ENCODE measurements around the gene GATA5.

The GATA5 gene

DNA sequence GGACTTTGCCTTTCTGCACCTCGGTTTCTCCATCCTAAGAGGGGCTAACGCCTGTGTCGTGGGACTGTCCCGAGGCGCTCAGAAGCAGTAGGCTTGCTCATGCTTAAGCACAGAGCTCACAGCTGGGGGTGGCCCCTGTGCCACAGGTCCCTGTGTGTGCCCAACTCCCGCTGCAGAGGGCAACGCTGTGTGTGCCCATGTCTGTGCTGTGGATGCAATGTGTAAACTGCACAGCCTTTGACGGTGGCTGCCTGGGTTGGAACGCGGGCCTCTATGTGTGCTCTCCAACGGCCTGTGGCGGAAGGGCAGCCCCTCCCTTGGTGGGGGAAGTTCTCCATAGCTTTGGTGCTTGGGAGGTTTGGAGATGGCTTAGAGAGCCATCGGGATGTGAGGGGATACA is 10.7 kb upstream of the GATA5 start:
- DNase-seq: no peak

DNA sequence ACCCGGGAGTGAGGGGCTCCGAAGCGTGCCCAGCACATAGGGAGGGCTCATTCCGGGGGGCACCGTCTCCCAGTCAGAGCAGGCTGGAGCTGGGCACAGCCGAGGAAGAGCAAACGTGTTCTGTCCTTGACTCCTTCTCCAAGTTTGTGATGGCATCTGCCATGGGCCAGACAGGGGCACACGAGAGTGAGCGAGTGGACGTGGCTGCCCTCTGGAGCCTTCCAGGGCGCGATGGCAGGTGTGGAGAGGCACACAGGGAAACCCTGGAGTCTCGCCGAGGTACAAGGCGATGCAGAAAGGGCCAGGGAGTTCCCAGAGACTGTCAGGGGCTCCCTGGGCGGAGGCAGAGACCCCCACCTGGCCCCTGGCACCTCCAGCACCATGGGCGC is 9.9 kb upstream of the GATA5 start:
- DNase-seq: no peak

DNA sequence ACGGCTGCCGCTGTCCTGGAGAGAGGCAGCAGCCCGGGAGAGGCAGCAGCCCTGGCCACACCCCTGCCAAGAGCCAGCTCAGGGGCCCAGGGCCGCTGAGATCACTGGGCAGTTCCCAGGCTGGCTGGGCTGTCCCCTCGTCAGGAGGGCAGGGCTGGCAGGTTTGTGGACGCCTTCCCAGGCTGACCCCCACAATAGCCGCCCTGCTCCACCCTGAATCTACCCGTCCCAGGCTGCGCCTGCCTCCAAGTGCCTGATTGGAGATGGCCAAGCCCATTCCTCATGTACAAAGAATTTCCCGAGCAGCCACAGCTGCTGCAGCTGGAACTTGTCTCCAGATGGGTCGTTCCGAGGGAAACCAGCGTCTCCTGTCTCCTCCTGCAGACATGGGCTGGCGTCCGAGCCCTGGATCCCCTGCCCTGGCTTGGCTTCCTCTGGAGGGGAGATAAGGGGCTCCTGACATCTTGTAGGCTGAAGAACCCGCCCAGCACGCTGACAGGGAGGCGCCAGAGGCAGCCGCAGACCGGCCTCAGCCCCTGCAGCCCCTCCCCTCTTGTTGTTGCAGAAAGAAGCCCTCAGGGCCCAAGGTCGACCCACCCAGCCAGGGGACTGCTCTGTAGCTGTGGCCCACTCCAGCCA is 9.4 kb upstream of the GATA5 start:
- no peak for DNase-seq

DNA sequence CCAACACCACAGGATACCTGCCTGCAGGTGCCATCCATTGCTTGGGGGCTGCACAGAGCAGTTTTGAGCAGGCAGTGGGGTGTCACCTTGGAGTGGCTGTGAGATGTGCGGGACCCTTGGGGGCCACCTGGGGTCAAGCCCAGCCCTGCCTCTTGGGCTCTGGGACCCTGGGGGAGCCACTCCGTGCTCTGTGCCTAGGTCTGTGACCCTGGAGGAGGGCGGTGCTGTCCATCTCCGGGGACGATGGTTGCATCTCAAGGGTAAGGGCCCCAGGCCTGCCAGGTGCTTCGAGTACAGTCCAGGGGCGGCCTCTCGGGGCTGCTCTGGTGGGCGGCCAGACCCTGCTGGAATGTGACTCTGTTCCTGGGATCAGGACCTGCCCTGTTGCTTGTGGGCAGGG is 8.7 kb upstream of the GATA5 start:
- DNase-seq: no peak

DNA sequence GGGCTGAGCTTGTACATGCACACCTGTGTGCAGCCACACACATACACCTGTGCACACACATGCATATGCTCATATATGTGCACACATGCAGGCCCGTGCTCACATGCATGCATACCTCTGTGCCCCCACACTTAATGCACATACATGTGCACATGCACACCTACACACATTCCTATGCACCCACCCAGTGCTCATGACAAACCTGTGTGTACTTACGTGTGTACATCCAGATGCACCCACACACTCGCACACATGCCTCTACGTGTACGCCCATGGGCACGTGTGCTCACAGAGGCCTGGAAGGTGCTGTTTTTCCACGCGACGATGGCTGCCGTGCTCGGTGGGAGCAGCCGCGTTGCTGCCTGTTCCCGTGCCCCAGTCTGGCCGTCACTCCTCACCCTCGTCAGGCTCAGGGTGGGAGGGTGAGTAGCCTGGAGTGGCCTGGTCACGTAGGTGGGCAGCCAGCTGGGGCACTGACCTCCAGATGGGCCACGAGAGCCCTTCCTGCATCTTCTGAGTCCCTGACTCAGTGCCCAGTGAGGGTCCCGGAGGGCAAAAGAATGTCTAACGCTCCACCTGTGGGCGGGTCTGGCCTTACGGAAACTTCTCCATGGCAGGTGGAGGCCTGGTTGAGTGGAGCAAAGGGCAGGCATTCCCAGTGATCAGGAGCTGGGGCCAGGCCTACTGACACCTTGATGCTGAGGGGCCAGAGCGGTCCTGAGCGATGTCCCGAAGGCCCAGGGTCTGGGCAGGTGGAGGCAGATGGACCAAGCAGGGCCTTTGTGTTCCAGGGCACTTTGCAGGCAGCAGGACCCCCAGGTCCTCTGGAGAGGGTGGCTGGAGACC is 8.0 kb upstream of the GATA5 start:
- DNase-seq: no peak

DNA sequence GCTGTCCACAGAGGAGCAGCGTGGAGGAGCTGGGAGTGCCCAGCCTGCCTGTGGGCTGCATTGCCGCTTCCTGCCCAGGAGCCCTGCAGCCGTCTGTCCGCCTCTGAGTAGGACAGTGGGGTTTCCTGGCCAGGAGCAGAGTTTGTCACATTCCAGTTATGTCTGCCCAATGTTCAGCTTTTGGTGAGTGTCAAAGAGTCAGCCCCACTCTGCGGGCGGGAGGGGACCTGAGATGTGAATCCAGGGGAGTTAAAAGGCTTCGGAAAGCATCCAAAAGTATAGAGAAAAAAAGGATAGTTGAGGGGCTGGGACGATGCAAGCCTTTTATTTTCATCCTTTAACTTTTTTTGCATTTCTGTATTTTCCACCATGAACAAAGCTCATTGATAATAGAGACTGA is 7.2 kb upstream of the GATA5 start:
- no peak for DNase-seq

DNA sequence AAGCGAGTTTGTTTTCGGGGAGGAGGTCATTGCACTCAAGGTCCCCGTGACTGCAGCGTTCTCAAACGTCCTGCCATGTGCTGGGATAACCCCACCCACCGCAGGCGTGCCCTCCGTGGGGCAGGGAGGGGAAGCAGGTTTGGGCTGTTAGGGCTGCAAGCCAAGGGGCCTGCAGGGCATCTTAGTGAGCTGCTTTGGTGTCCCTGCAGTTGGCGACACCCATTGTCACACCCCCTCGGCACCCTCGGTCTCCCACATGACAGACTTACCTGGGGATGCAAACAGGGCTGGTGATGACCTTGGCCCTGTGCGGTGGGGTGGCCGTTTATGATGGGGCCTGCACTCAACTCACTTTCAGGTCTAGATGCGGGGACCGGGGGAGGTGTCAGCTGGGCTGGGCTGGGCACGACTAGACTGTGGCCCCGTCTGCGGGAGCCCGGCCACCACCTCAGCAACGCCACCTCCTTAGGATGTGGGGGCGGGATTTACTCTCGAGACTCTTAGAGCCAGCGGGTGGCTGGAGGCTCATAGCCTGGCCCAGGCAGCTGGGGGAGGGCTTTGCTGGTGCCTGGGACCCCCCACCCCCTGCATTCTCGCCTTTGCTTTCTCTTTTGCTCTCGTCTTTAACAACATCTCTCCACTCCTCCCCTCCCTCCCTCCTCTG is 6.5 kb upstream of the GATA5 start:
- DNase-seq: no peak

DNA sequence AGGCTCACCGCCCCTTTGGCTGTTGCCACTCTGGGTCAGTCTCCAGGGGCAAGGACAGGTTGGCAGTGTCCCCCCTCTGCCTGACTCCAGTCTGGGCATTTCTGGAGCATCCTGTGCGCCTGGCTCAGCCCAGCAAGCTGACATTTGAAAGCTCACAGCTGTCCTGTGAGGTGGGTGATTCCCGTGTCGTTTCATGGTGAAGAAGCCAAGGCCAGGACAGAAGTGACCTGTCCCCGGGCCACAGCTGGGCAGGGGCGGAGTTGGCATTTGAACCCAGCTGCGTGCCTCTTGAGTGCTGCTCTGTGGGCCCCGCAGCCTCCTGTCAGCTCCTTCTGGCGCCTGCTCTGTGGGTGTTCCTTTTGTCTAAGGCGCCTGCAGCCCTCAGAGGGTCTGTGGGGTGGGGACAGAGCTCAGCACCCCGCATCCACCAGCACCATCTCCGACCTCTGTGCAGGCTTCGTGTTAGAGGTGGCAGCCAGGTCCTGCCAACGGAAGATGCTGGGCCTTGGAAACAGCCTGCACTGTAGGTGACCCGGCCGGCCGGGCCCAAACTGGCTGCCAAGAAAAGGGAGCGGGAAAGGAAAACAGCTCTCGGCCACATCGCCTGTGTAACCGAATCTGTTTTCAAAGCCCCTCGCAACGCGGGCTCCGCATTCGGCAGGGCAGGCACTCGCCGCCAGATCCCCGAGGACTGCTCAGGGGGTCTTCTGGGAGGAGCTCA is 5.8 kb upstream of the GATA5 start:
- DNase-seq: no peak

DNA sequence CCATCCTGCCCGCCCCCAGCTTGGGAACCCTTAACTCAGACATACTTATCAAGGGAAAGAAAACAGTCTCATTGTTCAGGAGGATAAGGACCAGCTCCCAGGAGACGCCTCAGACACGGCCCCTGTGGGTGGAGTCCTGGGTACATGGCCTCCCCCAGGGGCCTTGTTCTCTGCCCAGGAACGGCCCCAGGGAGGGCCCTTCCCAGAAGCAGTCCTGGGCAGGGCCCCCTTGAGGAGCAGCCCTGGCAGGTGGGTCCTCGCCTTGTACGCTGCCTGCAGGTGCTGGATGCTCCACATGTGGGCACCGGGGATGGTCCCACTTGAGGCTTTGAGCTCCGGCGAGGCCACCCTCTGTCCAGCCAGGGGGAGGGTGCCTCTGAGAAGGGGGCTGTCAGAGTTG is 4.5 kb upstream of the GATA5 start:
- DNase-seq: no peak

DNA sequence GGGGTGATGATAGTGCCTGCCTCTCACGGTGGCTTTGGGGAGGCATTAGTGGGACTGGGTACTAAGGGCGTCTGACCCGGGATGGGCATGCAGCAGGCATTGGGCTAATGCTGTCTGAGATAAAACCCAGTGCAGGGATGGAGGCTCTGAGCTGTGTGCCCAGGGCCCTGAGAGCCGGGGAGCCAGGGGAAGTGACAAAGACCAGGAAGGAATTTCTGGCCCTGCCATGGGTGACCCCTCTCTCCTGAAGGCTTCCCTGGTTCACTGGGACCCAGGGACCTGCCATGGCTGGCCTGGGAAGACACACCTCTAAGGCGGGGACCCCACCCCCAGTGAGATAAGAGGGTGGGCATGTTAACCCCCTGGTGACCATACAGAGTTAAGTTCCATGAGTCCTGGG is 3.9 kb upstream of the GATA5 start:
- no peak for DNase-seq

DNA sequence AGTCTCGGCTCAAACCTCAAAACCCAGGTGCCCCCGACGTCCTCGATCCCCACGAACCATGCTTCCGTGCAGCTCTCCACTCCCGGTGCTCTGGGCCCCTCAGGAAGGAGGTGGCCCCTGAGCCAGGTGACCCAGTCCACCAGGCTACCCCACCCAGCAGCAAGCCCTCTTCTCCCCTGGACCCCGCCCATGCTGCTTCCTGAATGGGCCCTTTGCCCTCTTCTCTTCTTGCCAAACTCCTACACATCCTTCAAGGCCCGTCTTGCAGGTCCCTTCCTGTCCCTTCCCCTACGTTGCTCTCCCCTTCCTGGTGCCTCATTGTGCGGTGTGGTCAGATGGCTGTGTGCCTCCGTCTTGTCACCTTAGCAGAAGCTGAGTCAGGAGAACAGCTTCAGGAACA is 3.4 kb upstream of the GATA5 start:
- no peak for DNase-seq

DNA sequence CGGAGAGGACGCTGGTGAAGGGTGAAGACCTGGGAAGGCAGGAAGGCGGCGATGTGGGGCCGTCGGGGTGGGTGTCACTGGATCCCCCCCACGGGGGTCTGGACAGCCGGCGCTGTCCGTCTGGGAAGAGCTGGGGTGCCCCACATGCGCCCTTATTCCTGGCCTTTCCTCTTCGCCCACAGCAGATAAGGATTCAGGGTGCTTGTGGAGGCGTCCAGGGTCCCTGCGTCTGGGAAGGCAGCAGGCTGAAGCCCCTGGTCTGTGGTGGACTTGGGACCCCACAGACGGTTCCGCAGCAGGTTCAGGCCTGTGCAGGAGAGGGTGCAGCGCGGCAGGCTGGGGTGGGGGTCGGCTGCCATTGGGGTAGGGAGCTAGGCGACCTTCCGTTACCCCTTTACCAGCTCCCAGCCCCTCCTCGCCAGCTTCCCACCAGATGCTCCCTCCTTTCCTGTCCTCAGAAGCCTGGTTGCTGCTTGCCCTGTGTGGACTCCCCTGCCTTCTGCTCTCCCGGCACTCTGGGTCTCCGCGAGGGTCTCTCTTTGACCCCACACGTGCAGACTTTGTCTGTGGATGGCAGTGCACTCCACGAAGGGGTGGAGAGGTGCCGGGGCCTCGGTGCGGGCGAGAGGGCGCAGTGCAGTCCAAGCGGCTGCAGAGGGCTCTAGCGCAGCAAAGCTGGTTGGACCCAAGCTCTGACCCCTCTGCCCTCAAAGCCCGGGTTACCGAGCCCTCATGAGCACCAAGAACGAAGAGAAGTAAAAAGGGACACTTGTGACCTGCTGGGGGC is 2.1 kb upstream of the GATA5 start:
- no peak for DNase-seq

DNA sequence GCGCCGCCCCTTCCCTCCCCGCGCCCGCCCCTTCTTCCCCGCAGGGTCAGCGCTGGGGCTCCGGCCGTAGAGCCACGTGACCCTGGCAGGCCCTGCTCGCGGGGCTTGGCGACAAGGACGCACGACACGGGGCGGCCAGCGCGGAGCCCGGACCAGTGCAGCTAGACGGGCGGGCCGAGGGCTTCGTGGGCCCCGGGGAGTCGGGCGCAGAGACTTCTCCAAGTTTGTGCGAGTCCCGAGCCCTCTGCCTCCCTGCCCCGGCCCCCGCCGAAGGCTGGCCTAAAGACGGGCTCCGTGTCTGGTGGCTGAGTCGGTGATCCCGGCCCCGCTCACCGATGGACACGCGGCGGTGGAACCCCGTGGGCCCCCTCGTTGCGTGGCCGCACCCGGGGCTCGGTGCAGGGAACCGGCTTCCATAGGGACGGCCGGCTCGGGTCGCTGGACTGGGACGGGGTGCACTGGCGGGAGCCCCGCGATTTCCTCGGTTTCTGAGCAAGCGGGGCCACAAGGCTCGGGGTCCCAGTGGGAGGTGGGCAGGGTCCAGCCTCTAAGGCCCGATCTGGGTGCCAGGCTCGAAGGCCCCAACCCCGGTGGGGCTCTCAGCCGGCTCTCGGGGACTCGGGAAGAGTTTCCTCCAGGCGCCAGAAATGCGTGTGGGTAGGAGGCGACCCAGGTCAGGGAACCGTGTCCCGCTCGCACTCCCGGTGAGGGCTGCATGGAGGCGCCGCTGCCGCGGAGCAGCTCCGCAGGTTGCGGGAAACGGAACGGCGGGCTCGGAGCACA is 452 bp upstream of the GATA5 start:
- no peak for DNase-seq

DNA sequence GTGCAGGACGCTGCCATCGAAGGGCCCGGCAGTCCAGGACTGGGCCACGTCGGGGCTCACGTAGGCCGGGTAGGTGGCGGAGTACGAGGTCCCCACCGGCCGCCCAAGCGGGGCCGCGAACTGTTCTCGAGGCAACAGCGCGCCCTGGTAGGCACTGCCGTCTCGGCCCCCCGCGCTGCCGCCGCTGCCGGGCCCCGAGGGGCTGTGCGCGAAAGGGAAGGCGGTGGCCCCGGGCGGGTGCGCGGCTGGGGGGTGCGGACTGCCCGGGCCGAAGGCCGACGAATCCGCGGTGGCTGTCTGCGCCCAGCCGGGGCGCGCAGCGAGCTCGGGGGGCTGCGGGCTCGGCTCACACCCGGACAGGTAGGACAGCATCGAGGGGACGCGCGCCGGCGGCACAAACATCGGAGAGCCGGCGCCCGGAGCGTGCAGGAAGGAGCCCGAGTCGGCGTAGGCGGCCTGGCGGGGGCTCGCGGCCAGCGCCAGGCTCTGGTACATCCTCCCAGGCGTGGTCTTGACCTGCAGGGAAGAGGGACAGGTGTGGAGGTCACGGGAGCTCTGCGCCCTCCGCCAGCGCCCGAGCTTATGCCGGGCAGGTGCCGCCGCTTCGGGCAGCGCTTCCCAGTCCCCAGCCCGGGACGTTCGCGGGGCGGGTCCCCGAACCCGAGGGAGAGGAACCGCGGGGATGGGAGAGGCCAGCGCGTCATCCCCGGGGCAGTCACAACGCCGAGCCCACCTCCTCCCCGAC is 596 bp downstream of the GATA5 start:
- DNase-seq: no peak

DNA sequence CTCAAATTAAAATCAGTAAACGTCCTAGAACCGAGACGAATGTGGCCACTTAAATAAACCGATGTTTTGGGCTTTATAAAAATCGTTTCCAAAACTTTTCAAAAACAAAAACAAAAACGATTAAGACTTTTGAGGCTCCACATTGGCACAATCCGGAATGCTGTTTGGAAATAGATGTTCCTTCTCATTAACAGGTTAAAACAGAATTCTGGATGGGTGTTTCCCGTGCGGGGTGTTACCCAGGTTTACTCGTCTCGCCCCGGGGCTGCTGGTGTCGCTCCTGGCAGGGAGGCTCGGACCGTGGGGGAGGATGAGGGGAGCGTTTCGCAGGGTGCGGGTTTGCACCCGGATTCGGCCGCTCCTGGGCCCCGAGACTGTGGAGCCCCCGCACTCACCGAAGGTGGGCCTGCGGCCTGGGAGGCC is 1.2 kb downstream of the GATA5 start:
- DNase-seq: no peak

DNA sequence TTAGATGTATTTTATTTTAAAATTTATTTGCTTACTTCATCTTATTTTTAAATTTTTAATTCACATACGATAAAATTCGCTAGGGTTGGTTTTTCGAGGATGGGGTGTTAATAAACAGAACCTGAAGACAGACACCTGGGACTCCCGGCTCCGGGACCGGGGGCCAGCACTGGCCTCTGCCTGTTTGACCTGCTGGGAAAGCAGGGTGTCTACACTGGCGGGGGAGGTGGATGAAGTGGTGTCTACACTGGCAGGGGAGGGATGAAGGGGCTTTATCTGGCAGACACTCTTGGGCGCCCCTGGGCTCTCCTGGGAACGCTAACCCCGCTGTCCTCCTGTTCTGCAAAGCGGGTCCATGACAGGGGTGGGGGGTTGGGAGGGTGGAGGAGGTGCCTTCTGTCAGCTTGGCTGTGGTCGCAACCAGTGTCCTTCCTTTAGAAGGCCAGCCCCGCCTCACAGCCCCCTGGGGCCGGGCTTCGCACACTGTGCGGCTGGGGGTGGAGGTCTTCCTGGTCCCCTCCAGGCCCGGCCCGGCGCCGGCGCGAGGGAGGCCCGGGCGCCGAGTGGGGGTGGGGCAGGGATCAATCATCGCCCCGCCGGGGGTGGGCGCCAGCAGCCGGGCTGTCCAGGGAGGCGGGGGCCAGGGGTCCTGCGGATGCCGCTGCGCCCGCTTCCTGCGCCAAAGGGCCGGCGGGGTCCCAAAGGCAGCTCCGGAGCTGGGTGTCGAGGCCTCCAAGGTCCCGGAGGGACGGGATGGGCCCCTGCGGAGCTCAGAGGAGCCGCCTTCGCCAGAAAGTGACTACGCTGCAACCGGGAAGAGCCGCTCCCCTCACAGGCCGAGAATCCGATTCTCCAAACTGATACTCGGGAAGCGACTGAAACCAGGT is 1.8 kb downstream of the GATA5 start:
- no peak for DNase-seq

DNA sequence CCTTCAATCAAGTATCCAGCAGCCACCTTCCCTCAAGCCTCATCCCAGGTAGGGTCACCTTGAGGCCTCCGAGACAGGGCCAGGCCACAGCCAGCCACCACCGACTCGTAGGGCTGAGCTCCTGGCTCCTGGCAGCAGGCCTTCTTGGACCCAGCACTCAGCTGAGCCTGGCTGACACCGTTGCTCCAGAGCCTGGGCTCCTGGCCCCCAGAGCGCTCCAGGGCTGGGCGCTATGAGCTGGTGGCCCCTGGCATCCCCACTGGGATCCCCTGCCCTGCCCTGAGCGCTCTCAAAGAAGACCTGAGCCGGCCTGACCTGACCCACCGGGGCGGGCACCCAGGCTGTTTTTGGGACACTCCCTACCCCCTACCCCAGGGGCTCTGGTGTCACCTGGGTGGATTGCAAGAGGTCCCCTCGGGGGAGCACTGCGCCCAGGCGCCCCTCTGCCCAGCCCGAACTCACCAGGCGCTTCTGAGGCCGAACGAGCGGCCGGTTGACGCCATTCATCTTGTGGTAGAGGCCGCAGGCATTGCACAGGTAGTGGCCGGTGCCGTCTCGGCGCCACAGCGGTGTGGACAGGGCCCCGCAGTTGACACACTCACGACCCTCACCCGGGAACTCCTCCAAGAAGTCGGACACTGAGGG is 2.7 kb downstream of the GATA5 start:
- no peak for DNase-seq

DNA sequence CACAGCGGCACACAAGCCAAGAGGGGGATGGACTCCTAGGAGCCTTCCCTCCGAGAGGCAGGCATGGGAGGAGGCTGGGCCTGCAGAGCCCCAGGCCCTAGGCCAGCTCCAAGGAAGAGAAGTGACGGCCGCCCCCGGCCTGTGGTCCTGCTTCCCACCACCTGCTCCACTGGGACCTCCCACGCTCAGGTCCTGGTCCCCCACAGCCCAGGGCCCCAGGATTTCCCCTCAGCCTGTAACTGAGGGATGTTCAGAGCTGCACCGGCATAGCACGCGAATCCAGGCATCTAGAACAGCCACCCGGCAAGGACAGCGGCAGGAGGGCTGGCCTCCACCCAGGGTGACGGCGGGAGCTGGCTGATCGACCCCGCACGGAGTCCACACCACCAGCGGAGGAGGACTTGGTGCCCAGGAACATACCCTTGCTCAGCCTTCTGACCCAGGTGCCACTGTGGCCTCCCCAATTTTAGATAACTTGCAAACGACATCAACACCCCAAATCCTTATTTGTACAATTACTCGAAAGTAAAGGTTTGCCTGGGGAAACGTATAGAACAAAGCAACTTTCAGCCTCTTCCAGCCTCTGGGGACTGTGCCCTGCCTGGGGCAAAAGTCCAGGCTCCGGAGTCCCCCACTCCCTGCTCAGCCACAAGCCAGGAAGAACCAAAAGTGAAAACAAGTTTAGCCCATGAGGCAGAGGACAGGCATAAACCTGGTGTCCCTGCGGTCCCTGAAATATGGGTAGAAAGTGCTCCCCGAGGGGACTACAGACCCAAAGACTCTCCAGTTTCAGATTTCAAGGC is 3.5 kb downstream of the GATA5 start:
- DNase-seq: no peak

DNA sequence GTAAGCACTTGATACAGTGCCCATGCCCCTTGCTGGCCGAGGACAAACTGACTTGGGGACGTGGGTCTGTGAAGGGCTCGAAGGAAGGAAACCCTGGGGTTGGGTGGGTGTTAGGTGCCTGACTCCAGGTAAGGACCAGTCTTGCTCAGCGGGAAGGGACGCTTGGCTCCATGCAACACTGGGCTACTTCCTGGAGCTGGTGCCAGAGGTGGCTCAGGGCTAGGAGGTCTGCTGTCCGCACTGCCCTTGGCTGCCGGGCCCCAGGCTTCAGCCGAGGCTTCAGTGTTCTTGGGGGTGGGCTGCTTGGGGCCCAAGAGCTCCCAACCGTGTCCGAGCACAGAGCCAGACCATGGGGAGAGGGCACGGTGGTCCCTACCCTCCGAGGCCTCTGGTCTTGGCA is 5.3 kb downstream of the GATA5 start:
- no peak for DNase-seq

Data from activated CD4-positive, alpha-beta T cell treated with anti-CD3 and anti-CD28 coated beads, Interleukin-2, amount 50 U/mL, for 16 hours (primary cell).